Measurements from ENCODE around the gene TRIM49D2.
"Not testable (repeated sequence)": the region's sequence is repeated elsewhere in the genome, so short reads cannot be mapped to it uniquely, and the experiment has no call there.

The TRIM49D2 gene, protein sequence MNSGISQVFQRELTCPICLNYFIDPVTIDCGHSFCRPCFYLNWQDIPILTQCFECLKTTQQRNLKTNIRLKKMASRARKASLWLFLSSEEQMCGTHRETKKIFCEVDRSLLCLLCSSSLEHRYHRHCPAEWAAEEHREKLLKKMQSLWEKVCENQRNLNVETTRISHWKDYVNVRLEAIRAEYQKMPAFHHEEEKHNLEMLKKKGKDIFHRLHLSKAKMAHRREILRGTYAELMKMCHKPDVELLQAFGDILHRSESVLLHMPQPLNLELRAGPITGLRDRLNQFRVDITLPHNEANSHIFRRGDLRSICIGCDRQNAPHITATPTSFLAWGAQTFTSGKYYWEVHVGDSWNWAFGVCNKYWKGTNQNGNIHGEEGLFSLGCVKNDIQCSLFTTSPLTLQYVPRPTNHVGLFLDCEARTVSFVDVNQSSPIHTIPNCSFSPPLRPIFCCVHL

DNA sequence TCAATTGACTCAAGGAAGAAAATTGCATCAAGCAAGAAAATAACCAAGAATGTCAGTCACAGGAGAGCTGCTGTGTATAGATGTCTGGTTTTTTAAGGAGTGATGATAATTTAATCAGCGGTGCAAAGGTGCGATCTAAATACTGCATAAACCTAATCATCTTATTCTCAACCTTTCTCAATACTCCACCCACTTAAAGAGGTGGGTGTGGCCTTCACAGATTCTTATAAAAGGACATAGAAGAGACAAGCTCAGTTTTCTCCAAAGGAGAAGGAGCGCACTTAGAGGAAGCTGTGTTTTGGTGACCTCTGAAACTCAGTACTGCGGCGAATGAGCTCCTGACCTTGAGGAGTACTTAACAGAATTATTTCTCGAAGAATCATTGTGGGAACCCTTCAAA lies at the start of gene TRIM49D2:
TRIM49D2 (plus strand) TSS at position 301 of the 400 bp plus-strand sequence. CDS start 2,698 bp downstream, outside the sequence.
- H3K9me3 ChIP-seq (ENCODE audit: control insufficient read depth in 2 of 2, low read length in 2 of 2); H3K27ac ChIP-seq (ENCODE audit: low read length); H3K36me3 ChIP-seq (ENCODE audit: control insufficient read depth in 2 of 2, insufficient read depth in 2 of 2, low read length in 2 of 2); H3K27me3 ChIP-seq (ENCODE audit: control insufficient read depth in 1 of 2, insufficient read depth in 2 of 2, low read length in 2 of 2); H3K4me1 ChIP-seq (ENCODE audit: control insufficient read depth, insufficient read depth, low read length); H3K9ac ChIP-seq (ENCODE audit: low read length in 2 of 2); H3K4me3 ChIP-seq (ENCODE audit: low read length in 2 of 2): not testable (repeated sequence)

DNA sequence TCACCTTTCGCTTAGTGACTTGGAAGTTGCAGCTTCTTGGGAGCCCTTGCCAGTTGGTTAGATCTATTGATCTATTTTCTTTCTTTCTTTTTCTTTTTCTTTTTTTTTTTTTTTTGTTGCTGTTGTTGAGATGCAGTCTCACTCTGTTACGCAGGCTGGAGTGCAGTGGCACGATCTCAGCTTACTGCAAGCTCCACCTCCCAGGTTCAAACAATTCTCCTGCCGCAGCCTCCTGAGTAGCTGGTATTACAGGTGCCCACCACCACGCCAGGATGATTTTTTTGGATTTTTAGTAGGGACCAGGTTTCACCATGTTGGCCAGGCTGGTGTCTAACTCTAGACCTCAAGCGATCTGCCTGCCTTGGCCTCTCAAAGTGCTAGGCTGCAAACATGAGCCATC lies 46.4 kb upstream of the TRIM49D2 start:
- H3K36me3 ChIP-seq (ENCODE audit: control insufficient read depth in 2 of 2, insufficient read depth in 2 of 2, low read length in 2 of 2); H3K9ac ChIP-seq (ENCODE audit: low read length in 2 of 2); H3K4me1 ChIP-seq (ENCODE audit: control insufficient read depth, insufficient read depth, low read length); H3K4me3 ChIP-seq (ENCODE audit: low read length in 2 of 2); H3K27me3 ChIP-seq (ENCODE audit: control insufficient read depth in 1 of 2, insufficient read depth in 2 of 2, low read length in 2 of 2); H3K27ac ChIP-seq (ENCODE audit: low read length); H3K9me3 ChIP-seq (ENCODE audit: control insufficient read depth in 2 of 2, low read length in 2 of 2): not testable (repeated sequence)

DNA sequence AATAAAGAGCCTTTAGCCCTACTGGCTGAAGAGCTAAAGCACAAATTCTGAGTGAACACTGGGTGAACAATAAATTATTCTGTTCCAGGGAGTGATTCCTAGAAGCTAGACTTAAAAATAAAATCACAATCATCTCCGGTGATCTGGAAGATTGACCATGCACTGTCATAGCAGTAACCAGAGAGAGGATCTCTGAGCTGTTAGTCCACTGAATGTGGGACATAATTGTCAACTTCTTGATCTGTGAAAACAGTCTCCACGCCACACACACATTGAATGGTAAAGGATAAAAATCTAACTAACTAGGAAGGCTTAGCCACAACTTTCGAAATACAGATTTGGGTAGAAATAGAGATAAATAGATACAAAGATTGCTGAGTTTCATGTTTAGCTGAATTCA lies 30.6 kb upstream of the TRIM49D2 start:
- H3K9me3 ChIP-seq (ENCODE audit: control insufficient read depth in 2 of 2, low read length in 2 of 2): not testable (repeated sequence)

DNA sequence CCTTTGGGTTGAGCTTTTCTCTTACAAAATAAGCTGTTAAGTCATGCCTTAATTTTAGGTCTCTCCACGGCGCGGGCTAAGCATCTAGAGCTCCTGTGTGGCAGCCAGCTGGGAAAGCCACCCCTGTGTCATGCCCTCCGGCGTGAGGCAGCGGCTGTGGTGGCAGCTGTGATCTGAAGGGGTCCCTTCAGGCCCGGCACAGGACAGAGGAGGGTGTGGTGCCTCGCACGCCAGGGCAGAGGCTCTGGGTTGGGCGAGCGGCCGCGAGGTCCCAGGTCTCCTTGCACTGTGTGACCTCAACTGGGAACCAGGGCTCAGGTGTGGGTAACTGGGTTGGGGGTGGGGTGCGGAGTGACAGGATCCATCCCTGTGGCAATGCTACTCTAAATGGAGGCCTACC lies 23.1 kb upstream of the TRIM49D2 start:
- not testable (repeated sequence) for H3K9ac ChIP-seq (ENCODE audit: low read length in 2 of 2); H3K27me3 ChIP-seq (ENCODE audit: control insufficient read depth in 1 of 2, insufficient read depth in 2 of 2, low read length in 2 of 2); H3K4me1 ChIP-seq (ENCODE audit: control insufficient read depth, insufficient read depth, low read length); H3K4me3 ChIP-seq (ENCODE audit: low read length in 2 of 2); H3K27ac ChIP-seq (ENCODE audit: low read length); H3K9me3 ChIP-seq (ENCODE audit: control insufficient read depth in 2 of 2, low read length in 2 of 2); H3K36me3 ChIP-seq (ENCODE audit: control insufficient read depth in 2 of 2, insufficient read depth in 2 of 2, low read length in 2 of 2)

More for the DNA sequence above, 30.6 kb upstream of the TRIM49D2 start:
- not testable (repeated sequence) for H3K27ac ChIP-seq (ENCODE audit: low read length); H3K4me3 ChIP-seq (ENCODE audit: low read length in 2 of 2); H3K9ac ChIP-seq (ENCODE audit: low read length in 2 of 2); H3K4me1 ChIP-seq (ENCODE audit: control insufficient read depth, insufficient read depth, low read length); H3K27me3 ChIP-seq (ENCODE audit: control insufficient read depth in 1 of 2, insufficient read depth in 2 of 2, low read length in 2 of 2); H3K36me3 ChIP-seq (ENCODE audit: control insufficient read depth in 2 of 2, insufficient read depth in 2 of 2, low read length in 2 of 2)

DNA sequence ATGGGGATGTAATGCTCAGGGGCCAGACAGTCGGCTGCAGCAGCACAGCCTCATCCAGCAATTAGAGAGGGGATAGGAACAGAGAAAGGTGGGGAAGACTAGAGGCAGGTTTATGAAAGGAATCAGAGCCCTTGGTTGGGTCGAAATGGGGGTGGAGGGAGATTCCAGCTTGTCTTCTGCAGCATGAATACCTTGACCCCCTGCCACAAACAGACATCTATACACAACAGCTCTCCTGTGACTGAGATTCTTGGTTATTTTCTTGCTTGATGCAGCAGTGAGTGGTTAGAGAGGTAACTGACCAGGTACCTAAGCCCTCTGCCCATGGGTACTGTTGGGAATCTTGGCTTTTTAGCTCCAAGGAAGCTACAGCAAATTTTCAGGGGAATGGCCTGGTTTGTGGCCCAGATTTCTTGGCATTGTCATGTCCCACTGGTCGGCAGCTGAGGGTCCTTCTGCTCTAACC lies 1.6 kb upstream of the TRIM49D2 start, which contains the start of gene TRIM49D1:
TRIM49D1 (minus strand) TSS at position 51 of the 466 bp plus-strand sequence. CDS start 4,535 bp downstream, outside the sequence.
- Histone ChIP-seq H3K36me3 (ENCODE audit: control insufficient read depth in 2 of 2, insufficient read depth in 2 of 2, low read length in 2 of 2) (no peaks in the 10 kb centered on the region), H3K4me3 (ENCODE audit: low read length in 2 of 2) (no peak within 1 kb of the TSS), H3K9me3 (ENCODE audit: control insufficient read depth in 2 of 2, low read length in 2 of 2) (no peaks in the 10 kb centered on the region), H3K4me1 (ENCODE audit: control insufficient read depth, insufficient read depth, low read length) (no peaks in the 10 kb centered on the region), H3K27me3 (ENCODE audit: control insufficient read depth in 1 of 2, insufficient read depth in 2 of 2, low read length in 2 of 2) (no peaks in the 10 kb centered on the region), H3K27ac (ENCODE audit: low read length) (no peak within 1 kb of the TSS), H3K9ac (ENCODE audit: low read length in 2 of 2) (no peak within 1 kb of the TSS)

DNA sequence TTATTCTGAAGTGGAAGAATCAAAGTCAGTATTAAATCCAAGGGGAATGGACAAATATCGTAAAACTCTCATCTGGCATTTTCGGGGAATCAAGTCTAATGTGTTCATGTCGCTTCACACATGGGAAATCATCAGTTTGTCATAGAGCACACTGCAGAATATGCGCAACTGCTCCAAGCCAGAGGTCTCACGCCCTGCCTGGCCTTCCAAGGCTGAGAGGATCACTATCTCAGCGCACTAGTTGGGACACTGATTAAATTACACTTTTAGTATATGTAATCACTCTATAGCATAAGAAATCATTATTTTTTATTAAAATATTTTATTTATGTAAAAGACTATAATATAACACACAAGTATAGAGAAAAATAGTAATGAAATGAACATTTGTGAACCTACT lies 37.0 kb downstream of the TRIM49D2 start:
- not testable (repeated sequence) for H3K9me3 ChIP-seq (ENCODE audit: control insufficient read depth in 2 of 2, low read length in 2 of 2); H3K9ac ChIP-seq (ENCODE audit: low read length in 2 of 2); H3K36me3 ChIP-seq (ENCODE audit: control insufficient read depth in 2 of 2, insufficient read depth in 2 of 2, low read length in 2 of 2); H3K4me3 ChIP-seq (ENCODE audit: low read length in 2 of 2); H3K27me3 ChIP-seq (ENCODE audit: control insufficient read depth in 1 of 2, insufficient read depth in 2 of 2, low read length in 2 of 2); H3K4me1 ChIP-seq (ENCODE audit: control insufficient read depth, insufficient read depth, low read length); H3K27ac ChIP-seq (ENCODE audit: low read length)

DNA sequence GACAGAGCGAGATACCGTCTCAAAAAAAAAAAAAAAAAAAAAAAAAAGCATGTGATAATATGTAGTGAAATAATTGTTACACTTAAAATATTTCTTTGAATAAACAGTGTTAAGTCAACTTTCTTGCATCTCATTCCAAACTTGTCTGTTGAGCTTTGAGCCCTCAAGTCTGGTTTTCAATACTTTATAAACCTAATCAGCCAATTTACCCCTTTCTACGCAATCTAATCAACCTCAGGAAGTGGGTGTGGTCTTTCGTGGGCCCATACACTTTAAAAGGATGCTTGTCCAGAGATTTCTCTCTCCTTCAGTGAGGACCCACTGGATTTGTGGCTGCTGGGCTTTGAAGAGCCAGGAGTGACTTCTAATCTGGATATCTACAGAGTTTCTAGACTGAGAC lies 41.9 kb downstream of the TRIM49D2 start, which contains the start of gene TRIM64:
TRIM64 (plus strand) TSS at position 301 of the 400 bp plus-strand sequence. CDS start 2,467 bp downstream, outside the sequence.
- H3K9ac ChIP-seq (ENCODE audit: low read length in 2 of 2); H3K9me3 ChIP-seq (ENCODE audit: control insufficient read depth in 2 of 2, low read length in 2 of 2); H3K27ac ChIP-seq (ENCODE audit: low read length); H3K27me3 ChIP-seq (ENCODE audit: control insufficient read depth in 1 of 2, insufficient read depth in 2 of 2, low read length in 2 of 2); H3K4me1 ChIP-seq (ENCODE audit: control insufficient read depth, insufficient read depth, low read length); H3K36me3 ChIP-seq (ENCODE audit: control insufficient read depth in 2 of 2, insufficient read depth in 2 of 2, low read length in 2 of 2); H3K4me3 ChIP-seq (ENCODE audit: low read length in 2 of 2): not testable (repeated sequence)
